Activated CD8-positive, alpha-beta memory T cell treated with anti-CD3 and anti-CD28 coated beads, Interleukin-2, amount 50 U/mL, for 48 hours (primary cell): ENCODE measurements around the gene AADACL3.
"Not testable (repeated sequence)": the region's sequence is repeated elsewhere in the genome, so short reads cannot be mapped to it uniquely, and the experiment has no call there.

Experiments used
- DNase-seq: peaks from one replicate; pipeline ENCODE4 v3.0.0-alpha.2; 2020

The AADACL3 gene

DNA sequence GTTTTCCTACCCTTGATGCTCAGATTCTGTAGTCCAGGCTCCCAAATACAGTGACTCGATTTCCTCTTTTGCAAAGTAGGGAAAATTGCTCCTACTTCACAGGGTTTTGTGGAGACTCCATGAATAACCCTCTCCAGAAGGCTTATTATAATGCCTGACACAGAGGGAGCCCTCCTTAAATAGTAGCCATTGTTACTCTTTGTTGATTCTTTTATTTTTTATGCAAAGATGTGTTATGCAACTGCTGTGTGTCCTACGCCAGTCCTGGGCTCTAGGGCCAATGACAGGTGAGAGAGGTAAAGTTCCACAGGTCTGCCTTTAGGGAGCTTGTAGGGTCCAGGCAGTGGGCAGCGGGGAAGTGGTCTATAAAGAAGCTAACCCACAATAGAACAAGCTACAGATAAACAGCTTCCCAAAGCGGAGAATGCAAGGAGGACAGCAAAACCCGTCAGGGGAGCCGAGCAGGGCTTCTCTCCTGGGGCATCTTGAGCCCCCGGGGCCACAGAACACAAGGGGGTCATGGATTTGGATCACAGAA, 1.5 kb downstream of the AADACL3 start:
- no peak for DNase-seq

DNA sequence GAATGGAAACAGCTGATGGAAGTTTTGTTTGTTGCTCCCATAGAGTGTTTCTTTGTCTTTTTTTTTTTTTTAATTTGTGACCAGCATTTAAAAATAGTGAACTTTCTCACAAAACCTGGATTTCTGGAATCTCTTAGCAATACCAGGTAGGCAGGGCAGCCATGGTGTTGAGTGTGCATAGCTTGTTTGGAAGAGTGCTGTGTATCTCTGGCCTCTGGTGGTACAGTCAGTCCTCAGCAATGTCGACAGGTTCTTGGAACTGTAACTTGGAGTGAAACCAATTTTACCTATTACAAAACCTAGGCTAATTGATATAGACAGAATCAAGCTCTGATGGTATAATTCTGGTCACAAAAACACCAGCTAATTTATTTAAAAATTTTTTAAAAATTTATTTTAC, 6.7 kb downstream of the AADACL3 start:
- DNase-seq: no peak

DNA sequence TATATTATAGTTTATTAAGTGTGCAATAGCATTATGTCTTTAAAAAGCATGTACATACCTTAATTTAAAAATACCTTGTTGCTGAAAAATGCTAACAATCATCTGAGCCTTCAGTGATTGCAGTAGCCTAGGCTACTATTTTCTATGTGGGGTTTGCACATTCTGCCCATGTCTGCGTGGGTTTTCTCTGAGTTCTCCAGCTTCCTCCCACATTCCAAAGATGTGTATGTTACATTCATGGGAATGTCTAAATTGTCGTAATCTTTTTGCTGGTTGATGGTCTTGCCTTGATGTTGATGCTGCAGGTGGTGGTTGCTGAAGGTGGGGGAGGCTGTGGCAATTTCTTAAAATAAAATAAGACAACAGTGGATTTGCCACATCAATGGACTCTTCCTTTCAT, 12.5 kb downstream of the AADACL3 start:
- DNase-seq: no peak

DNA sequence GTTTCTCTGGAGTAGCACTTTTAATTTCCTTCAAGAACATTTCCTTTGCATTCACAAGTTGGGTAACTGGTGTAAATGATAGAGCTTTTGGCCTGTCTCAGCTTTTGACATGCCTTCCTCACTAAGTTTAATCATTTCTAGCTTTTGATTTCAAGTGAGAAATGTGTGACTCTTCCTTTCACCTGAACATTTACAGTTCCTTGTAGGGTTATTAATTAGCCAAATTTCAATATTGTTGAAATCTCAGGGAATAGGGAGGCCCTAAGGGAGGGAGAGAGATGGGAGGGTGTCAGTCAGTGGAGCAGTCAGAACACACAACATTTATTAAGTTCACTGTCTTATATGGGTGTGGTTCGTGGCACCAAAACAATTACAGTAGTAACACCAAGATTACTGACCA, 14.2 kb downstream of the AADACL3 start:
- no peak for DNase-seq

GRCh38 chr1:12731084-12731483, 15.2 kb downstream of the AADACL3 start:
- not testable (repeated sequence) for DNase-seq

- no peak for DNase-seq
Measured at GRCh38 chr1:12734651-12735050, 18.7 kb downstream of the AADACL3 start.

DNA sequence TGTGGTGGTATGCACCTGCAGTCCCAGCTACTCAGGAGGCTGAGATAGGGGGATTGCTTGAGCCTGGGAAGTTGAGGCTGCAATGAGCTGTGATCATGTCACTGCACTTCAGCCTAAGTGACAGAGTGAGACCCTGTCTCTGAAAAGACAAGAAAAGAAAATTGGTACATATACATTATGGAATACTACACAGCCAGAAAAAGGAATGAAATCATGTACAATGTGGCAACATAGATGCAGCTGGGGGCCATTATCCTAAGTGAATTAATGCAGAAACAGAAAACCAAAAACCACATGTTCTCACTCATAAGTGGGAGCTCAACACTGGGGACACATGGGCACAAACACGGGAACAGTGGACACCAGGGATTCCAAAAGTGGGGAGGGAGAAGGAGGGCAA, 23.0 kb downstream of the AADACL3 start:
- no peak for DNase-seq

DNA sequence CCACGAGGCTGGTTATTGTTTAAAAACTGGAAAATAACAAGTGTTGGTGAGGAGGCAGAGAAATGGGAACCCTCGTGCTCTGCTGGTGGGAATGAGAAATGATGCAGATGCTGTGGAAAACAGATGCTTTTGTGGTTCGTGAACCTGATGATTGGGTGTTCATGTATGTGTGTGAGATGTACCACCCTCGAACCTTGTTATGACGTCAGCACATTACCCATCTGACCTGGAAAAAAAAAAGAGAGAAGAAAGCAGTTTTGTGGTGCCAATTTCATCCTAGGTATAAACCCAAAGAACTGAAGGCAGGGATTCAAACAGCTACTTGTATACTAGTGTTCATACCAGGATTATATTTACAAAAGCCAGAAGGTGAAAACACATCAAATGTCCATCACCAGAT, 23.7 kb downstream of the AADACL3 start:
- DNase-seq: no peak

DNA sequence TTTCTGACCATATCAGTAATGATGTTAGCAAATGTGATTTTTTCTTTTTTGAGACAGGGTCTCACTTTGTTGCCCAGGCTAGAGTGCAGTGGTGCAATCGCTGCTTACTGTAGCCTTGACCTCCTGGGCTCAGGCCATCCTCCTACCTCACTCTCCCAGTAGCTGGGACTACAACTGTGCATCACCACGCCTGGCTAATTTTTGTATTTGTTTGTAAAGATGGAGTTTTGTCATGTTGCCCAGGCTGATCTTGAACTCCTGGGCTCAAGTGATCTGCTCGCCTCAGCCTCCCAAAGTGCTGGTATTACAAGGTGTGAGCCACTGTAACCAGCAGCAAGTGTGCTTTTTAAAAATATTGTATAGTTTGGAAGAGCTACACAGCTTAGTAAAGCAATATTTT, 26.0 kb downstream of the AADACL3 start:
- no peak for DNase-seq

DNA sequence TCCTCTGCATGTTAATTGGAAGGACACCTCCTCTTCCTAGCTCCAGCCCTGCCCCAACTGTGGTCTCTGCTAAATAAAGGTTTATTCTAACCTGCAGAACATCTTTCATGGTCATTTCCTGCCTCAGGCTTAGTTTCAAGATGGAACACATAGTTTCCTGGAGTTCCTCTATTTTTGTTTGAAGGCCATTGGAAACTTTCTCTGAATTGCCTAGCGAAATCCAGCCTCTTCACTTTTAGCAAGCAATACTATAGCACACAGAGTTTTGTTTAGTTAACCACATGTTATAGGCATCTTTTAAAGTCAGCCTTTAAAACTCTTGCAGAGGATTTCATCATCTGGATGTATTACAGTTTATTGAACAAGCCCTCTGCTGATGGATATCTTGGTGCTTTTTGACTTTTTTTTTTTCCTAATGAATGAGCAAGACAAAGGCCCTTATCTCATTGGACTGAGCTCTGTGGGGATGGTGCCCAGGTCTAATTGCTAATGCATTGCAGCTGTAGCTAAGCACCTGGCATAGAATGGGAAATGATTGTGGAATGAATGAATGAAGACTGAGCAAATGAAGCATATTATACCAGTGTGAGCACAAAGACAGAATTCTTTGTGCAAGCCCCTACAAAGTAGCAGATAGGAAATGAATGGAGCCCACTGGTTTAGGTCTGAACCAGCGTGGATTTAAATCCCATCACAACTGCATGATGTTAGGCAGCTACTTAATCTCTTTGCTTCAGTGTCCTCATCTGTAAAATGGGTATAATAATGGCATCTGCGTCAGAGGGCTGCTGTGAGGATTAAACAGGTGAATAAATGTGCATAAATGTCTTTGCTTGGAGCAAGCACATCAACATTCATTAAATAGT, 29.4 kb downstream of the AADACL3 start:
- DNase-seq: no peak

DNA sequence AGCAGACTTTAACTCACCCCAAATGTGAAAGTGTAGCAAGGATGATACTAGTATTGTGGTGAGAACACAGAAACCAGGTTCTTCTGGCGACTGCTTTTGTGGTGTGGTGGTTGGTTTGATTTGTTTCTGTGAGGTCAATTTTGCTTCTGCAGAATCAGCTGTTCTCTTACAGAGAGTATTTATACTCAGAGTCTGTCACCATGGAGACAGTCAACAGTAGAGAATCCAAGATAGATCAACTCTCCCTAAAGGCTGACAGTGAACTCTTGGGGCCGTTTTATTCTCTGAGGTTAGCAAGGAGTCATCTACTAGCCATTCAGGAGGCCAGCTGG, 30.0 kb downstream of the AADACL3 start, which contains the start of gene CFAP107:
Gene CFAP107, plus strand, starts transcription at position 209 of the 332 bp plus-strand sequence. CDS start 231 bp downstream, outside the sequence.
- DNase-seq: no peak

DNA sequence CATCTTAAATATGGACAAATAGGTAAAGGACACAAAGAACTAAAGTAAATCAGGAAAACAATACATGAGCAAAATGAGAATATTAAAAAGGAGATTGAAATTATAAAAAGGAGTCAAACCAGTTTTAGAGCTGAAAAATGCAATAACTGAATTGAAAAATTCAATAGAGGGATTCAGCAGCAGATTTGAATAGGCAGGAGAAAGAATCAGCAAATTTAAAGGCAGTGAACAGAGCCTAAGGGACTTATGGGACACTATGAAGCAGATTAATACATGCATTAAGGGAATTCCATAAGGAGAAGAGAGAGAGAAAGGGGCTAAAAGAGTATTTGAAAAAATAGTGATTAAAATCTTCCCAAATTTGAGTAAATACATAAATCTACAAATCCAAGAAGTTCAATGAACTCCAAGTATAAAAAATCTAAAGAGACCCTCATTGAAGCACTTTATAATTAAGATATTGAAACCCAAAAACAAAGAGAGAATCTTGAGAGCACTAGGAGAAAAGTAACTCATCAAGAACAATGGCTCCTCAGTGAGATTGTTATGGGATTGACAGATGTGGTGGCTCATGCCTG, 33.0 kb downstream of the AADACL3 start:
- no peak for DNase-seq

DNA sequence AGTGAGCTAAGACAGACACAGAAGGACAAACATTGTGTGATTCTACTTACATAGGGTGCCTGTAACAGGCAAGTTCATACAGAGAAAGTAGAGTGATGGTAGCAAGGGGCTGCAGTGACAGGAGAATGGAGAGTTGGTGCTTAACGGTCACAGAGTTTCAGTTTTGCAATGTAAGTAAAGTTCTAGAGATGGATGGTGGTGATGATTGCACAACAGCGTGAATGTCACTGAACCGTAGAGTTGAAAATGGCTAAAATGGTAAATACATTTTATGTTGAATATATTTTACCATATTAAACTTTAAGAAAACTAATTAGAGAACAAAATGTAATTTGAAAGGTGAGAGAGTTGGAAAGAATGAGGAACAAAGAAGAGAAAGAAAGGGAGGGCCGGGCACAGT, 38.8 kb downstream of the AADACL3 start:
- DNase-seq: no peak

DNA sequence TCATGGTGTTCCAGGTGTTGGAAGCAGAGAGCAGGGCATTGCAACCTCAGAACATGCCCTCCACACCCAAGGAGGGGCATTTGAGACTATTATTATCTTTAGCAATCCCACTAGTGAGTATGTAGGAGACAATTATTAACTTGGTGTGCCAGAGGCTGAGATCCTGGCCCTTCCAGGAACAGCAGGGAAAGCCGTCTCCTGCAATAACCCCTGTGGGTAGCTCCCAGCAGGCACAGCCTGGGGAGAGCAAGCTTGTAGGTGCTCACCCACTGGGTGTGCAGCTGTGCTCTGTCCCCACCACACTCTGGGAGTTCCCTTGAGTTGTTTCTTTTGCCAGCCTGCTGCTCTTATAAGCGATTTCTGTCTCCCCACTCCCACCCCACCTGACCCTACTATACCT, 40.4 kb downstream of the AADACL3 start:
- no peak for DNase-seq

DNA sequence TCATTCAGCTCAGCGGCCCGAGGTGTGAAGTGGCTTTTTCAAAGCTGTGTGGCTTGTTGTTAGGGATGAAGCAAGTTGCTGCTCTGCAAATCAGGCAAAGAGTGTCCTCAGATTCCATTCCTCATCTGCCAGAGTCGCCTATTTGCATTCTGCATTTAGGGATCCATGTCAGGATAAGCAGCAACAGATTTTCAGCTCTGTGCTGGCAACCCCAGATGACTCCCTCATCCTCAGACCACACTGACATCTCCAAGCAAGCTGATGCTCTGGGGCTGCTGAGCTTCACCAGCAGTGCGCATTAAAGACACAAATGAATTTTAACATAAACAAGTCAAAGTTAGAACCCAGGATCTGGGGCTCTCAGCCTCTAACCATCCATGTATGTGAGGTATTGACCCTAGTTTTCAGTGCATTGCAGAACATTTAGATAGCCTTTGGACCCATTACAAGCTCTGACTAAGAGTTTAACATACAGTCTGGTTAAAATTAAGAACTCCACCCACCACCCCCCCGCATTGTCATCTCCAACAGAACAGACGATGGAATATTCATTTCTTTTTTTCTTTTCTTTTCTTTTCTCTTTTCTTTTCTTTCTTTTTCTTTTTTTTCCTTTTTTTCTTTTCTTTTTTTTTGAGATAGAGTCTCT, 41.0 kb downstream of the AADACL3 start:
- no peak for DNase-seq

DNA sequence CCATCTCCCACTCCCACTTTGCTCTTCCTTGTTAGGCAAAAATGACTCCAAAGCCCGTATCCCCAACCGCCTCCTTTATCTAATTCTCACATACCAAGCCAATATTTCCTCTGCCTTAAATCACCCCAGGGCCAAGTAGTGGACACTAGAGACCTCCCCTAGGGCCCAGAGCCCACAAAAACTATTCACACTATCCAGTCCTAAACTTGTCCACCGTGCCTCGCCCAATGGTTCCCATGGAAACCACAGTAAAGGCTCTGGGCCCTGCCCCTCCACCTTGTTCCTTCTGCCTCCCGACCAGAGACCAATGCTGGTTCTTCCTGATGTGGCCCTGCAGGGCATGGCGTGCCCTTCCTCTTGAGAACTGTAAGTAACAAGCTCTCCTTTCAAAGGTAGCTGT, 41.9 kb downstream of the AADACL3 start:
- DNase-seq: no peak

GRCh38 chr1:12760256-12760795, 44.4 kb downstream of the AADACL3 start:
- DNase-seq: no peak

GRCh38 chr1:12761781-12762180, 45.9 kb downstream of the AADACL3 start:
- DNase-seq: no peak

DNA sequence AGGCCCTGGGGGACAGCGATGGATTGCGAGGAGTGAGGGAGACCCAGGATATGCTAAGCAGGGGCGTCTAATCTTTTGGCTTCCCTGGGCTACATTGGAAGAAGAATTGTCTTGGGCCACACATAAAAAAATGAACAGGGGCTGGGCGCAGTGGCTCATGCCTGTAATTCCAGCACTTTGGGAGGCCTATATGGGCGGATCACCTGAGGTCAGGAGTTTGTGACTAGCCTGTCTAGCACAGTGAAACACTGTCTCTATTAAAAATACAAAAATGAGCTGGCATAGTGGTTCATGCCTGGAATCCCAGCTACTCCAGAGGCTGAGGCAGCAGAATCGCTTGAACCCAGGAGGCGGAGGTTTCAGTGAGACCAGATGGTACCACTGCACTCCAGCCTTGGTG, 46.9 kb downstream of the AADACL3 start:
- DNase-seq: no peak

DNA sequence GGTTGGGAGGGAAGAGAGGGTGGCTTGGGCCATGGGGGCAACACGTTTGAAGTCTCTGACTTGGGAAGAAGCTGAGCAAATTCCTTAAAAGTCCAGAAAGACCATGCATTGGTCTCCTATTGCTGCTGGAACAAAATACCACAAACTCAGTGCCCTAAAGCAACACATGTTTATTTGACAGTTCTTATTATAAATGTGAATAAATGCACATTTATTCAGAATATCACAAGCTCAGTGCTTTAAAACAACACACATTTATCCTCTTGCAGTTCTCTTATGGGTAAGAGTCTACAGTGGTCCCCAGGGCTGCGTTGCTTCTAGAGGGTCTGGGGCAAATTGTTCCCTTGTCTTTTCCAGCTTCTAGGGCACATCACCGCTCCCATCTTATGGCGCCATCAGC, 47.6 kb downstream of the AADACL3 start:
- DNase-seq: no peak

- DNase-seq: no peak
Measured at GRCh38 chr1:12764016-12764415, 48.1 kb downstream of the AADACL3 start.

- no peak for DNase-seq
Measured at GRCh38 chr1:12769031-12769430, 53.1 kb downstream of the AADACL3 start.

GRCh38 chr1:12769976-12770505, 54.1 kb downstream of the AADACL3 start:
- no peak for DNase-seq
